Measurements from ENCODE around the gene ZNF384.

- TF ChIP-seq CTCF (IDR thresholded peaks at IDR 0.05) = no peak
- no peak for TF ChIP-seq POLR2A (IDR thresholded peaks at IDR 0.05)
- TF ChIP-seq EP300 (IDR thresholded peaks at IDR 0.05) = no peak
These were observed 26.6 kb downstream of the ZNF384 start for GRCh38 chr12:6662602-6662905.
